B cell (primary cell): ENCODE results near the gene VPS13D.

ENCODE experiments used
- CTCF ChIP-seq: fragments of 200-600 bp; IDR thresholded peaks from one replicate; pipeline ENCODE4 v1.8.0; 2022; ENCODE audit warnings: antibody characterized with exemption, mild to moderate bottlenecking
- EZH2 ChIP-seq: IDR thresholded peaks from 2 replicates; pipeline ENCODE4 v1.6.1; 2012; ENCODE audit warnings: borderline replicate concordance, low read depth, mild to moderate bottlenecking, moderate library complexity, low read length; ENCODE audit not compliant: insufficient read depth, poor library complexity, severe bottlenecking

- TF ChIP-seq CTCF (no peak), EZH2 (no peak)
Measured at GRCh38 chr1:12464598-12465056, 234.8 kb downstream of the VPS13D start.
